Measurements from ENCODE around the gene YBX2.
A peak's percentile ranks its signal among the peaks of the same experiment; 100 is the strongest.
"Not testable (repeated sequence)": the region's sequence is repeated elsewhere in the genome, so short reads cannot be mapped to it uniquely, and the experiment has no call there.

The YBX2 gene

DNA sequence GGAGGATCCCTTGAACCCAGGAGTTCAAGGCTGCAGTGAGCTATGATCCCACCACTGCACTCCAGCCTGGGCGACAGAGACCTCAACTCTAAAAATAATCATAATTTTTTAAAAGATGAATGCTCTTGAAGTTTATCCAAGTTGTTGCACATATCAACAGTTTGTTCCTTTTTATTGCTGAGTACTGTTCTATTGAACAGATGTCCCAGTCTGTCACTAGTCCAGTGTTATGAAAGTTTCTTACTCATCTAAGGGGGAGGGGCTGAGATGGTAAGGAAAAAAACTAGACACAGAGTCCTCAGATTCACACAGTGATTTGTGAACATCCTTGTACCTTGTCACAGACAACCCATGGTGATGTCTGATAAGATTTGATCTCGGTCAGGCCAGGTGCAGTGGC lies 45.7 kb upstream of the YBX2 start:
- H3K4me3 ChIP-seq (ENCODE audit: low read depth, low read length): no peak overlapping the region
- no peaks in the 10 kb centered on the region for H3K9me3 ChIP-seq (ENCODE audit: control insufficient read depth, insufficient read depth, low read depth, low read length)
- no peak overlapping the region for H3K27ac ChIP-seq (ENCODE audit: extremely low read depth, low read depth, low read length)
- no peaks in the 10 kb centered on the region for H3K36me3 ChIP-seq (ENCODE audit: control insufficient read depth in 2 of 2, insufficient read depth in 1 of 2, low read length in 2 of 2)
- H3K4me1 ChIP-seq (ENCODE audit: control insufficient read depth, insufficient read depth, low read length): no peaks in the 10 kb centered on the region
- ChIA-PET POLR2A (interaction anchor here (0.6 kb wide), 1 partner anchor 11 kb away, joined by 4 read pairs; no protein-coding TSS in a partner anchor), CTCF (interaction anchor here (0.7 kb wide), 1 partner anchor 437 kb away, joined by 3 read pairs; no protein-coding TSS in a partner anchor)
- TF ChIP-seq ZFP41 (tag by site-specific recombination; IDR thresholded peaks at IDR 0.05; ENCODE audit: borderline replicate concordance): no peak
- TF ChIP-seq SCRT2 (tag by site-specific recombination; IDR thresholded peaks at IDR 0.05): peak; percentile 80

- not testable (repeated sequence) for H3K27ac ChIP-seq (ENCODE audit: extremely low read depth, low read depth, low read length); H3K4me3 ChIP-seq (ENCODE audit: low read depth, low read length); H3K9me3 ChIP-seq (ENCODE audit: control insufficient read depth, insufficient read depth, low read depth, low read length); H3K36me3 ChIP-seq (ENCODE audit: control insufficient read depth in 2 of 2, insufficient read depth in 1 of 2, low read length in 2 of 2); H3K4me1 ChIP-seq (ENCODE audit: control insufficient read depth, insufficient read depth, low read length)
- ChIA-PET CTCF (interaction anchor here (0.7 to 1.8 kb wide), 4 partner anchors 8 to 653 kb away, joined by 4 to 10 read pairs (median 6); no protein-coding TSS in a partner anchor), POLR2A (interaction anchor here (0.8 kb wide), 1 partner anchor 18 kb away, joined by 3 read pairs; no protein-coding TSS in a partner anchor)
These were observed 43.2 kb upstream of the YBX2 start for GRCh38 chr17:7337600-7337999.

DNA sequence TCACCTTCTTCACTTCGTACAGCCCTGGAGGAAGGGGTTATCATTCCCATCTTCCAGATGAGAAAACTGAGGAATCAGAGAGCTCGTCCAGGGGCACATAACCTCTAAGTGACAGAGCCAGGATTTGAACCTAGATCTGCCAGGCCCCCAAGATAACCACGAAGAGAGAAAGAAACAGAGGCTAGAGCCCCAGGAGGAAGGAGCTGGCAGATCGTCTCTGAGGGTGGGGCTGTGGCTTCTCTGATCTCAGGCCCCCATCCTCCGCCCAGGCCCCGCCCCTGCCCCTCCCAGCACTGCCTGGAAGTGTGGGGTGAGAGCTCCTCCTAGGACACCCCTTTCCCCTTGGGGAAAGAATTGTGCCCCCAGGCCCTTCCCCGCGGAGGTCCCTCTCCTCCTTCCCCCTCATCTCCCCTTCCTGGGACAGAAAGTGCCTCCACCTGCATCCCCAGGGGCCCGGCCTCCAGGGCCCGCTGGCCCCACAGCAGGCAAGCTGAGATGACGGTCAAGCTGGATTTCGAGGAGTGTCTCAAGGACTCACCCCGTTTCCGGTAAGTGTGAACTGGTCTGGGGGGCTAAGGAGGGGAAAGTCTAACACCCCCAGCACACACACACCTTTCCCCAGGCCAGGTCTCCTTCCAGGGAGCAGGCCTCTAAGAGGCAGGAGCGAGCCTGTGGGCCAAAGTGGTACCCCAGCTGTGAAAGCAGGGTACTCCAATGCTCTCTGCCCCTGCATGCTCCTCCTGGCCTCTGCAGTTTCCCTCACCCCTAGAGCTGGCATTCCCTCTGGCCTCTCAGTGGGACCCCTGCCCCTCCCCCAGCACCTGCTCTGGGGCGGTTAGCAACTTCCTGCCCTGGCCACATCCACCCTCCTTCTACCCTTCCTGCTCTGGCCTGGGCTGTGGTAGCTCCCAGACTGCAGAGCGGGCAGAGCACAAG lies 42.1 kb upstream of the YBX2 start, which contains the start of gene ACAP1:
Gene ACAP1 (plus strand): TSS at position 290 of the 936 bp plus-strand sequence. CDS start 206 bp downstream, at position 496.
- H3K4me3 ChIP-seq (ENCODE audit: low read depth, low read length): no peak within 1 kb of the TSS
- POLR2A ChIA-PET: interaction anchor here (0.8 to 1.1 kb wide), 2 partner anchors 17 to 26 kb away, joined by 3 read pairs; no protein-coding TSS in a partner anchor
- TF ChIP-seq FEZF1 (tag by site-specific recombination; IDR thresholded peaks at IDR 0.05) (no peak), KLF1 (tag by site-specific recombination; IDR thresholded peaks at IDR 0.05) (peak; percentile 90), ZNF488 (tag by site-specific recombination; IDR thresholded peaks at IDR 0.05) (no peak), ZSCAN30 (tag by site-specific recombination; IDR thresholded peaks at IDR 0.05) (no peak), ZNF830 (tag by site-specific recombination; IDR thresholded peaks at IDR 0.05; ENCODE audit: low read depth) (no peak), ZNF580 (tag by site-specific recombination; IDR thresholded peaks at IDR 0.05) (no peak), ZNF549 (tag by site-specific recombination; IDR thresholded peaks at IDR 0.05) (no peak), ZBTB26 (tag by site-specific recombination; optimal IDR thresholded peaks at IDR 0.05) (no peak), KLF8 (tag by site-specific recombination; IDR thresholded peaks at IDR 0.05) (peak; percentile 71; the same call in 1 of the 2 replicates), KLF7 (tag by site-specific recombination; IDR thresholded peaks at IDR 0.05; ENCODE audit: borderline replicate concordance) (no peak), ZBTB17 (tag by site-specific recombination; IDR thresholded peaks at IDR 0.05) (peak; percentile 44), ZNF626 (tag by site-specific recombination; IDR thresholded peaks at IDR 0.05) (no peak), ZNF366 (tag by site-specific recombination; conservative IDR thresholded peaks at IDR 0.05) (no peak), SP7 (tag by site-specific recombination; IDR thresholded peaks at IDR 0.05) (no peak), ZSCAN16 (tag by site-specific recombination; IDR thresholded peaks at IDR 0.05) (no peak)
- TF ChIP-seq, protein P1, sequence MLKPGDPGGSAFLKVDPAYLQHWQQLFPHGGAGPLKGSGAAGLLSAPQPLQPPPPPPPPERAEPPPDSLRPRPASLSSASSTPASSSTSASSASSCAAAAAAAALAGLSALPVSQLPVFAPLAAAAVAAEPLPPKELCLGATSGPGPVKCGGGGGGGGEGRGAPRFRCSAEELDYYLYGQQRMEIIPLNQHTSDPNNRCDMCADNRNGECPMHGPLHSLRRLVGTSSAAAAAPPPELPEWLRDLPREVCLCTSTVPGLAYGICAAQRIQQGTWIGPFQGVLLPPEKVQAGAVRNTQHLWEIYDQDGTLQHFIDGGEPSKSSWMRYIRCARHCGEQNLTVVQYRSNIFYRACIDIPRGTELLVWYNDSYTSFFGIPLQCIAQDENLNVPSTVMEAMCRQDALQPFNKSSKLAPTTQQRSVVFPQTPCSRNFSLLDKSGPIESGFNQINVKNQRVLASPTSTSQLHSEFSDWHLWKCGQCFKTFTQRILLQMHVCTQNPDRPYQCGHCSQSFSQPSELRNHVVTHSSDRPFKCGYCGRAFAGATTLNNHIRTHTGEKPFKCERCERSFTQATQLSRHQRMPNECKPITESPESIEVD (tag by site-specific recombination; IDR thresholded peaks at IDR 0.05): no peak
- TF ChIP-seq, protein P2, sequence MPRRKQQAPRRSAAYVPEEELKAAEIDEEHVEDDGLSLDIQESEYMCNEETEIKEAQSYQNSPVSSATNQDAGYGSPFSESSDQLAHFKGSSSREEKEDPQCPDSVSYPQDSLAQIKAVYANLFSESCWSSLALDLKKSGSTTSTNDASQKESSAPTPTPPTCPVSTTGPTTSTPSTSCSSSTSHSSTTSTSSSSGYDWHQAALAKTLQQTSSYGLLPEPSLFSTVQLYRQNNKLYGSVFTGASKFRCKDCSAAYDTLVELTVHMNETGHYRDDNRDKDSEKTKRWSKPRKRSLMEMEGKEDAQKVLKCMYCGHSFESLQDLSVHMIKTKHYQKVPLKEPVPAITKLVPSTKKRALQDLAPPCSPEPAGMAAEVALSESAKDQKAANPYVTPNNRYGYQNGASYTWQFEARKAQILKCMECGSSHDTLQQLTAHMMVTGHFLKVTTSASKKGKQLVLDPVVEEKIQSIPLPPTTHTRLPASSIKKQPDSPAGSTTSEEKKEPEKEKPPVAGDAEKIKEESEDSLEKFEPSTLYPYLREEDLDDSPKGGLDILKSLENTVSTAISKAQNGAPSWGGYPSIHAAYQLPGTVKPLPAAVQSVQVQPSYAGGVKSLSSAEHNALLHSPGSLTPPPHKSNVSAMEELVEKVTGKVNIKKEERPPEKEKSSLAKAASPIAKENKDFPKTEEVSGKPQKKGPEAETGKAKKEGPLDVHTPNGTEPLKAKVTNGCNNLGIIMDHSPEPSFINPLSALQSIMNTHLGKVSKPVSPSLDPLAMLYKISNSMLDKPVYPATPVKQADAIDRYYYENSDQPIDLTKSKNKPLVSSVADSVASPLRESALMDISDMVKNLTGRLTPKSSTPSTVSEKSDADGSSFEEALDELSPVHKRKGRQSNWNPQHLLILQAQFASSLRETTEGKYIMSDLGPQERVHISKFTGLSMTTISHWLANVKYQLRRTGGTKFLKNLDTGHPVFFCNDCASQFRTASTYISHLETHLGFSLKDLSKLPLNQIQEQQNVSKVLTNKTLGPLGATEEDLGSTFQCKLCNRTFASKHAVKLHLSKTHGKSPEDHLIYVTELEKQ (tag by site-specific recombination; IDR thresholded peaks at IDR 0.05; ENCODE audit: borderline replicate concordance): no peak
- no peak within 1 kb of the TSS for H3K27ac ChIP-seq (ENCODE audit: extremely low read depth, low read depth, low read length)
- H3K4me1 ChIP-seq (ENCODE audit: control insufficient read depth, insufficient read depth, low read length): no peaks in the 10 kb centered on the region
- CTCF ChIA-PET: interaction anchor here (0.5 to 1.9 kb wide), 10 partner anchors 9 to 344 kb away, joined by 3 to 10 read pairs (median 4); no protein-coding TSS in a partner anchor
- H3K9me3 ChIP-seq (ENCODE audit: control insufficient read depth, insufficient read depth, low read depth, low read length): no peaks in the 10 kb centered on the region
- no peaks in the 10 kb centered on the region for H3K36me3 ChIP-seq (ENCODE audit: control insufficient read depth in 2 of 2, insufficient read depth in 1 of 2, low read length in 2 of 2)

Data from HEK293 (cell line).